Measurements from ENCODE around the gene SLC7A1. TPM values are rescaled to one million over a fixed set of nuclear protein-coding genes. Genes with fewer than 3 reads are reported as not detected.
"Not testable (repeated sequence)": the region's sequence is repeated elsewhere in the genome, so short reads cannot be mapped to it uniquely, and the experiment has no call there.

SLC7A1 gene
- total RNA-seq, result 83.5 and 85.0 TPM in 2 replicates

GRCh38 chr13:29595380-29596063 is at the start of gene SLC7A1:
Gene SLC7A1, minus strand, starts transcription at chr13:29595688. Its CDS starts 59,500 bp downstream, at chr13:29536188.
- intact Hi-C loops (cut with micrococcal nuclease), result loop anchor here (1.0 to 10.0 kb wide), 10 partner anchors 53 to 1567 kb away; partner anchors contain the start of genes HMGB1, KATNAL1, PAN3 and UBL3
- Mint-ChIP-seq H3K27ac (peak within 1 kb of the TSS; percentile 88), H3K36me3 (ENCODE audit: low read depth) (peaks cover 13% of the 10 kb centered on the region), H3K9me3 (no peaks in the 10 kb centered on the region), H3K27me3 (peaks cover 1% of the 10 kb centered on the region), H3K4me3 (peak within 1 kb of the TSS; percentile 91), H3K4me1 (peaks cover 33% of the 10 kb centered on the region)
- ATAC-seq (ENCODE audit: low read depth) (peak; percentile 87), DNase-seq (peak; percentile 82)
- CTCF ChIA-PET, result interaction anchor here (0.7 to 1.1 kb wide), 4 partner anchors 9 to 520 kb away, joined by 3 to 4 read pairs (median 3); no protein-coding TSS in a partner anchor
- POLR2A ChIA-PET, result interaction anchor here (0.6 to 1.7 kb wide), 6 partner anchors 88 to 1022 kb away, joined by 3 to 6 read pairs (median 4); partner anchors contain the start of genes UBL3 and USPL1
- TF ChIP-seq, protein P1, sequence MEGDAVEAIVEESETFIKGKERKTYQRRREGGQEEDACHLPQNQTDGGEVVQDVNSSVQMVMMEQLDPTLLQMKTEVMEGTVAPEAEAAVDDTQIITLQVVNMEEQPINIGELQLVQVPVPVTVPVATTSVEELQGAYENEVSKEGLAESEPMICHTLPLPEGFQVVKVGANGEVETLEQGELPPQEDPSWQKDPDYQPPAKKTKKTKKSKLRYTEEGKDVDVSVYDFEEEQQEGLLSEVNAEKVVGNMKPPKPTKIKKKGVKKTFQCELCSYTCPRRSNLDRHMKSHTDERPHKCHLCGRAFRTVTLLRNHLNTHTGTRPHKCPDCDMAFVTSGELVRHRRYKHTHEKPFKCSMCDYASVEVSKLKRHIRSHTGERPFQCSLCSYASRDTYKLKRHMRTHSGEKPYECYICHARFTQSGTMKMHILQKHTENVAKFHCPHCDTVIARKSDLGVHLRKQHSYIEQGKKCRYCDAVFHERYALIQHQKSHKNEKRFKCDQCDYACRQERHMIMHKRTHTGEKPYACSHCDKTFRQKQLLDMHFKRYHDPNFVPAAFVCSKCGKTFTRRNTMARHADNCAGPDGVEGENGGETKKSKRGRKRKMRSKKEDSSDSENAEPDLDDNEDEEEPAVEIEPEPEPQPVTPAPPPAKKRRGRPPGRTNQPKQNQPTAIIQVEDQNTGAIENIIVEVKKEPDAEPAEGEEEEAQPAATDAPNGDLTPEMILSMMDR (IDR thresholded peaks at IDR 0.05), result no peak

GRCh38 chr13:29640665-29641064 is 45.2 kb upstream of the SLC7A1 start:
- Mint-ChIP-seq H3K36me3 (ENCODE audit: low read depth) (no peaks in the 10 kb centered on the region), H3K4me3 (no peak overlapping the region), H3K9me3 (no peaks in the 10 kb centered on the region), H3K27me3 (peaks cover 14% of the 10 kb centered on the region), H3K27ac (no peak overlapping the region), H3K4me1 (no peaks in the 10 kb centered on the region)
- ChIA-PET POLR2A (no interaction called here), CTCF (no interaction called here)
- intact Hi-C loops (cut with micrococcal nuclease), result no loop called here
- ATAC-seq (ENCODE audit: low read depth), result no peak
- TF ChIP-seq, protein P1 (IDR thresholded peaks at IDR 0.05), result no peak
- no peak for DNase-seq

GRCh38 chr13:29636831-29637230 is 41.3 kb upstream of the SLC7A1 start:
- H3K9me3 Mint-ChIP-seq; H3K4me3 Mint-ChIP-seq; DNase-seq; intact Hi-C loops (cut with micrococcal nuclease); H3K27ac Mint-ChIP-seq; H3K36me3 Mint-ChIP-seq (ENCODE audit: low read depth); H3K4me1 Mint-ChIP-seq; POLR2A ChIA-PET; ATAC-seq (ENCODE audit: low read depth); CTCF ChIA-PET: not testable (repeated sequence)
- H3K27me3 Mint-ChIP-seq, result peaks cover 33% of the 10 kb centered on the region

DNA sequence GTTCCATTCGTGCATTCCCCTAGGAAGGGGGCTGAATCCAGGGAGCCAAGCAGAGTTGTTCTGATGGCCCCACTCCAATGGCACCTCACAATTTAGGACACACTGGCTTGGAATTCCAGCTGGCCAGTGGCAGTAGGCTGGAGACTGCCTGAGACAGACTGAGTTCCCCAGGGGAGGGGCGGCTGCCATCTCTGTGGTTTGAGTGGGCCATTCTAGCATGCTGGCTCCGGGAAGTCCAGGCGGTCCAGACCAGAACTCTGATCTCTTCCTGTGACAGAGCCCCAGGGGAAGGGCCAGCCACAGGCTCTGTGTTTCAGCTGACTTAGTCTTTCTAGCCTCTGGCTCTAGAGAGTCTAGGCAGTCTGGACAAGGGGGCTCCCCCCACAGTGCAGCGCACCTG is 29.5 kb upstream of the SLC7A1 start:
- POLR2A ChIA-PET, result no interaction called here
- H3K27ac Mint-ChIP-seq, result no peak overlapping the region

DNA sequence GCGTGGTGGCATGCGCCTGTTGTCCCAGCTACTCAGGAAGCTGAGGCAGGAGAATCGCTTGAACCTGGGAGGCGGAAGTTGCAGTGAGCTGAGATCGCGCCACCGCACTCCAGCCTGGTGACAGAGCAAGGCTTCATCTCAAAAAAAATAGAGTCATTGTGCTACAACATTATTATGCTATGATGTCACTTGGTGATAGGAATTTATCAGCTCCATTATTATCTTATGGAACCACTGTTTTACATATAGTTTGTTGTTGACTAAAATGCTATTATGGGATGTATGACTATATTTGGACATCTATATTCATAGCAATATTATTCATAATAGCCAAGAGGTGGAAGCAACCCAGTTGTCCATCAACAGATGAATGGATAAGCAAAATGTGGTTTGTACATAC is 26.4 kb upstream of the SLC7A1 start:
- no peak for ATAC-seq (ENCODE audit: low read depth)
- Mint-ChIP-seq H3K36me3 (ENCODE audit: low read depth) (no peaks in the 10 kb centered on the region), H3K4me1 (no peaks in the 10 kb centered on the region), H3K4me3 (no peak overlapping the region), H3K27ac (no peak overlapping the region), H3K27me3 (peaks cover 18% of the 10 kb centered on the region), H3K9me3 (peaks cover 2% of the 10 kb centered on the region)
- CTCF ChIA-PET, result no interaction called here
- TF ChIP-seq, protein P1 (IDR thresholded peaks at IDR 0.05), result no peak
- POLR2A ChIA-PET, result no interaction called here
- DNase-seq, result no peak
- intact Hi-C loops (cut with micrococcal nuclease), result no loop called here

More for the DNA sequence above, 29.5 kb upstream of the SLC7A1 start:
- Mint-ChIP-seq H3K9me3 (no peaks in the 10 kb centered on the region), H3K36me3 (ENCODE audit: low read depth) (no peaks in the 10 kb centered on the region), H3K4me3 (no peak overlapping the region), H3K4me1 (peaks cover 2% of the 10 kb centered on the region), H3K27me3 (peaks cover 9% of the 10 kb centered on the region)
- no peak for DNase-seq
- no peak for ATAC-seq (ENCODE audit: low read depth)
- intact Hi-C loops (cut with micrococcal nuclease), result no loop called here
- TF ChIP-seq, protein P1 (IDR thresholded peaks at IDR 0.05), result no peak
- CTCF ChIA-PET, result no interaction called here

Data from activated B cell treated with CpG ODN at 0.5 μM for 24 hours (primary cell).